Adrenal gland (tissue), 5 donors: ENCODE measurements around the gene AMZ2.

Source experiments
- CTCF ChIP-seq, 6 experiments: fragments of 450-650 bp in 4 of 6; fragments of 200-600 bp in 2 of 6; sonication (generic) in 1 of 6; IDR thresholded peaks; 1 replicate in 5 of 6; 2 replicates in 1 of 6; pipeline versions ENCODE4 v1.5.1 to v1.8.0; 2016 to 2021; ENCODE audit warnings: antibody characterized with exemption in 6 of 6, mild to moderate bottlenecking in 2 of 6, moderate library complexity in 1 of 6
- POLR2A ChIP-seq, 2 donors: fragments of 450-650 bp; IDR thresholded peaks; one replicate each; pipeline ENCODE4 v1.6.1; 2017; ENCODE audit warnings: antibody characterized with exemption in 2 of 2, mild to moderate bottlenecking in 2 of 2, moderate library complexity in 1 of 2
- donor health status: DM: no; HTN: no; CAD: no.

GRCh38 chr17:68238871-68239253, 9.0 kb upstream of the AMZ2 start:
- TF ChIP-seq CTCF (IDR thresholded peaks at IDR 0.05) (no peak), POLR2A (IDR thresholded peaks at IDR 0.05) (no peak)
